HepG2 (cell line): ENCODE results near the gene MUC6. TPM values are rescaled to one million over a fixed set of nuclear protein-coding genes. Genes with fewer than 3 reads are reported as not detected.

Source experiments
- BCL6 ChIP-seq: IDR thresholded peaks from 2 replicates; pipeline ENCODE4 v1.6.1; 2016; ENCODE audit warnings: missing genetic modification reagents, missing compliant biosample characterization
- CREB3 ChIP-seq: sonication (generic); formaldehyde crosslinking; IDR thresholded peaks from 2 replicates; pipeline ENCODE4 v1.5.0; 2020; ENCODE audit warnings: missing genetic modification reagents
- DNMT3B ChIP-seq: conservative IDR thresholded peaks from 2 replicates; pipeline ENCODE4 v1.6.1; 2016; ENCODE audit warnings: missing biosample characterization, control low read depth
- GZF1 ChIP-seq: sonication (generic); formaldehyde crosslinking; IDR thresholded peaks from 2 replicates; pipeline ENCODE4 v1.5.1; 2020; ENCODE audit warnings: mild to moderate bottlenecking, missing genetic modification reagents
- HDAC2 ChIP-seq: sonication (generic); formaldehyde crosslinking; IDR thresholded peaks from 2 replicates; pipeline ENCODE4 v1.4.0; 2020; ENCODE audit warnings: missing genetic modification reagents
- HDAC6 ChIP-seq: fragments of 200-600 bp; sonication (generic); IDR thresholded peaks from 2 replicates; pipeline ENCODE4 v1.7.0; 2017; ENCODE audit warnings: mild to moderate bottlenecking, antibody characterized with exemption, low read length, low read depth
- MEIS2 ChIP-seq: sonication (generic); formaldehyde crosslinking; IDR thresholded peaks from 2 replicates; pipeline ENCODE4 v1.9.0; 2021; ENCODE audit warnings: mild to moderate bottlenecking, missing genetic modification reagents
- MYC ChIP-seq: sonication (generic); formaldehyde crosslinking; IDR thresholded peaks from 2 replicates; pipeline ENCODE4 v1.9.0; 2021; ENCODE audit warnings: missing genetic modification reagents, borderline replicate concordance
- NRL ChIP-seq: sonication (generic); formaldehyde crosslinking; IDR thresholded peaks from 2 replicates; pipeline ENCODE4 v1.5.0; 2020; ENCODE audit warnings: missing genetic modification reagents, mild to moderate bottlenecking, moderate library complexity, borderline replicate concordance
- PCBP1 ChIP-seq: fragments of 200-400 bp; formaldehyde crosslinking; IDR thresholded peaks from 2 replicates; pipeline ENCODE4 v1.6.1; 2017; ENCODE audit warnings: mild to moderate bottlenecking, low read depth, low read length, borderline replicate concordance
- RAD21 ChIP-seq: fragments of 450-650 bp; formaldehyde crosslinking; IDR thresholded peaks from 2 replicates; pipeline ENCODE4 v1.5.0; 2020; ENCODE audit warnings: mild to moderate bottlenecking
- TBX2 ChIP-seq: sonication (generic); formaldehyde crosslinking; IDR thresholded peaks from 2 replicates; pipeline ENCODE4 v1.5.0; 2020; ENCODE audit warnings: missing genetic modification reagents, mild to moderate bottlenecking, borderline replicate concordance
- TEAD3 ChIP-seq: optimal IDR thresholded peaks from 2 replicates; pipeline ENCODE3; 2016; ENCODE audit warnings: borderline replicate concordance
- YY1 ChIP-seq: IDR thresholded peaks from 2 replicates; pipeline ENCODE4 v1.6.1; 2011; ENCODE audit warnings: low read length, low read depth, moderate library complexity, mild to moderate bottlenecking; ENCODE audit not compliant: insufficient read depth, insufficient replicate concordance
- ZBED4 ChIP-seq: sonication (generic); formaldehyde crosslinking; IDR thresholded peaks from 2 replicates; pipeline ENCODE4 v1.4.0; 2020; ENCODE audit warnings: missing genetic modification reagents, borderline replicate concordance
- ZBTB3 ChIP-seq: sonication (generic); formaldehyde crosslinking; IDR thresholded peaks from 2 replicates; pipeline ENCODE4 v1.4.0; 2020; ENCODE audit warnings: low read depth, mild to moderate bottlenecking, moderate library complexity, missing genetic modification reagents, borderline replicate concordance
- ZGPAT ChIP-seq: IDR thresholded peaks from 2 replicates; pipeline ENCODE4 v1.6.1; 2016; ENCODE audit warnings: mild to moderate bottlenecking
- ZNF207 ChIP-seq: fragments of 450-650 bp; IDR thresholded peaks from 2 replicates; pipeline ENCODE4 v1.6.1; 2016; ENCODE audit warnings: antibody characterized with exemption, borderline replicate concordance
- ZNF224 ChIP-seq: sonication (generic); formaldehyde crosslinking; IDR thresholded peaks from 2 replicates; pipeline ENCODE4 v1.5.0; 2020; ENCODE audit warnings: mild to moderate bottlenecking, missing genetic modification reagents
- ZNF776 ChIP-seq: sonication (generic); formaldehyde crosslinking; IDR thresholded peaks from 2 replicates; pipeline ENCODE4 v1.4.0; 2020; ENCODE audit warnings: mild to moderate bottlenecking, missing genetic modification reagents
- ZNF850 ChIP-seq: sonication (generic); formaldehyde crosslinking; conservative IDR thresholded peaks from 2 replicates; pipeline ENCODE4 v1.9.0; 2021; ENCODE audit warnings: mild to moderate bottlenecking, missing genetic modification reagents
- ZNF878 ChIP-seq: sonication (generic); formaldehyde crosslinking; IDR thresholded peaks from 2 replicates; pipeline ENCODE4 v1.8.1; 2023; ENCODE audit warnings: mild to moderate bottlenecking, missing genetic modification reagents, moderate library complexity
- polyA plus RNA-seq, 8 experiments: library from polyadenylated mRNA; depleted of rRNA in 3 of 8; stranded (reverse) in 7 of 8; unstranded in 1 of 8; fragments of >200 nt; fragmentation: Illumina TruSeq in 4 of 8; extraction: Trizol in 4 of 8; gene quantifications; 2 replicates each; pipeline versions ENCODE4 v1.2.1 to v1.2.3, GENCODE V29; 2011 to 2016; ENCODE audit warnings: low read depth in 4 of 8, missing spikeins in 1 of 8, mixed read lengths in 1 of 8; ENCODE audit not compliant: insufficient read depth in 1 of 8
- total RNA-seq, 5 experiments: library from RNA; depleted of rRNA; stranded (reverse); fragments of >200 nt; fragmentation: Illumina TruSeq; extraction: Trizol; gene quantifications; 2 replicates each; pipeline ENCODE4 v1.2.3, GENCODE V29; 2016; ENCODE audit warnings: low read depth in 1 of 5
- TF ChIP-seq, protein P1 (sequence below): sonication (generic); formaldehyde crosslinking; IDR thresholded peaks from 2 replicates; pipeline ENCODE4 v1.4.0; 2020; ENCODE audit warnings: missing genetic modification reagents

Gene MUC6
- total and polyA plus RNA-seq, 2 of the 13 experiments (the other 11 are each of a cell fraction or from before 2014, with no cell fraction given), result not detected

- TF ChIP-seq ZBED4 (CRISPR knock-in tag), result peak; percentile 50; the same call in 1 of the 2 replicates
- no peak for TF ChIP-seq ZBTB3 (CRISPR knock-in tag)
- 0 out of 2 replicates have a peak, but pooled peaks have one; percentile 28 for TF ChIP-seq NRL (CRISPR knock-in tag)
- no peak for TF ChIP-seq ZNF224 (CRISPR knock-in tag)
- peak; percentile 50 for TF ChIP-seq TEAD3 (CRISPR knock-in tag)
- no peak for TF ChIP-seq CREB3 (CRISPR knock-in tag)
- no peak for TF ChIP-seq DNMT3B (CRISPR knock-in tag)
- no peak for TF ChIP-seq GZF1 (CRISPR knock-in tag)
- peak; percentile 47; the same call in 1 of the 2 replicates for TF ChIP-seq MYC (CRISPR knock-in tag)
- TF ChIP-seq ZNF207, result no peak
- TF ChIP-seq RAD21 (CRISPR knock-in tag), result peak; percentile 96
- peak; percentile 6; the same call in 1 of the 2 replicates for TF ChIP-seq PCBP1
- TF ChIP-seq YY1, result peak; percentile 66
- TF ChIP-seq ZNF878 (CRISPR knock-in tag), result no peak
- peak; percentile 47; the same call in 1 of the 2 replicates for TF ChIP-seq ZGPAT
- TF ChIP-seq MEIS2 (CRISPR knock-in tag), result no peak; the same call in 1 of the 2 replicates
- 0 out of 2 replicates have a peak, but pooled peaks have one; percentile 32 for TF ChIP-seq BCL6 (CRISPR knock-in tag)
- TF ChIP-seq HDAC2 (CRISPR knock-in tag), result no peak
- TF ChIP-seq ZNF850 (CRISPR knock-in tag), result no peak
- no peak for TF ChIP-seq ZNF776 (CRISPR knock-in tag)
- TF ChIP-seq HDAC6, result no peak
- TF ChIP-seq, protein P1, sequence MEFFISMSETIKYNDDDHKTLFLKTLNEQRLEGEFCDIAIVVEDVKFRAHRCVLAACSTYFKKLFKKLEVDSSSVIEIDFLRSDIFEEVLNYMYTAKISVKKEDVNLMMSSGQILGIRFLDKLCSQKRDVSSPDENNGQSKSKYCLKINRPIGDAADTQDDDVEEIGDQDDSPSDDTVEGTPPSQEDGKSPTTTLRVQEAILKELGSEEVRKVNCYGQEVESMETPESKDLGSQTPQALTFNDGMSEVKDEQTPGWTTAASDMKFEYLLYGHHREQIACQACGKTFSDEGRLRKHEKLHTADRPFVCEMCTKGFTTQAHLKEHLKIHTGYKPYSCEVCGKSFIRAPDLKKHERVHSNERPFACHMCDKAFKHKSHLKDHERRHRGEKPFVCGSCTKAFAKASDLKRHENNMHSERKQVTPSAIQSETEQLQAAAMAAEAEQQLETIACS (CRISPR knock-in tag), result no peak
- TF ChIP-seq TBX2 (CRISPR knock-in tag), result 0 out of 2 replicates have a peak, but pooled peaks have one; percentile 35
Measured at GRCh38 chr11:1050581-1051355, 14.2 kb upstream of the MUC6 start (continued).
